Stimulated activated CD4-positive, alpha-beta T cell treated with anti-CD3 and anti-CD28 coated beads, Interleukin-4, amount 100 ng/mL, for 24 hours (primary cell): ENCODE results near the gene CXorf51A.
"Not testable (repeated sequence)": the region's sequence is repeated elsewhere in the genome, so short reads cannot be mapped to it uniquely, and the experiment has no call there.

Experiments
- DNase-seq: peaks from one replicate; pipeline ENCODE4 v3.0.0-alpha.2; 2020

The CXorf51A gene

DNA sequence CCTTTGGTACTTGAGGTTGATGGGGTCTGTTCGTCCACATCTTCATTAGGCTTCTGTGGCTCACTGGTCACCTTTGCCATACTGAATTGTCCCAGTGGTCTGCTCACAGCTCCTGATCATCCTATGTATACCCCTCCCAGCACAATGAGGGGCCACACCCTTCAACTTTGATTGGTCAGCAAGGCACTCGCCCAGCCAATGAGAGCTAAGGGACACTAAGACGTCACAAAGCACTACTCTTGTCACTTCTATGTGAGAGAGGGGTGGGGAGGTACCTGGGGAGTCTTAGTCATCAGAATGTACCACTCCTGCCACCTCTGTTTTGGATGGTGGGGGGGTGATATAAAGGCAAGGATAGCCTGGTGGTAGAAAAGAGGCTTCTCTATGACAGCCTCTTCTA, at the start of gene CXorf51A:
Gene CXorf51A, minus strand, starts transcription at position 101 of the 400 bp plus-strand sequence. Its CDS starts 21 bp downstream, at position 80.
- DNase-seq, result not testable (repeated sequence)

DNA sequence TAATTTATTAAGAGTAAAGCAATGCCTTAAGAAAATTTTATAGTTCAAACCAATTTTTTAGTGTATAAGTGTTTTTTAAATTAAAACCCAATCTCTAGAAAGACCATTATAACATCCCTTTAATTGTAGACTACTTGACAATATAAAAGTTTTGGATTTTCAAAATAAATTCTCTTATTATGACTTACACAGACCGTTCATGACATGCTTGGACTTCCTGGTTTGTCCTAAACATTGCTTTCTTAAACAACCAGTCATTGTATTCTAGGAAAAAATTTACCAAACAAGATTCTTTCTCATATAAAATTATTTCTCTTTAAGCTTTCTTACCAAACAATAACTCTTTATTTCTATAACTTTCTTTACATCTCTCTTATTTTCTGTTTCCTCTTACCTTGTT, 49.0 kb upstream of the CXorf51A start:
- DNase-seq, result no peak

DNA sequence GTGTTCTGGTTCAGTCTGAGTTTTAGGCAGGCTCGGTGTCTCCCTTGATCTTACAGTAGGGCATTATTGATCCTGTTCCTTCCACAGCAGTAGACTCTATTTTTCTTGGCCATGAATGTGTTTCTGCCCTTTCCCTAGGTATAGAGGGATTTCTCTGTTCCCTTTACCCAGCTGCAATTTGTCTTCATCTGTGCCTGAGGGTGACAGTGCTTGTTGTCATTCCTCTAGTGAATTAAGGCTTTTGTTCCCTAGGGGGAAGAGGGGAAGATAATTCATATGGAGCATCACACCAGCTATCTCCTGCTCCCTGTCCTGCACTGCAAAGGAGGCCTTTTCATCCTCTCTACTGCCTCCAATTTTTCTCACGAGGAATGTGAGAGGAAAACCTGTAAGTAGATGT, 39.7 kb upstream of the CXorf51A start:
- no peak for DNase-seq

DNA sequence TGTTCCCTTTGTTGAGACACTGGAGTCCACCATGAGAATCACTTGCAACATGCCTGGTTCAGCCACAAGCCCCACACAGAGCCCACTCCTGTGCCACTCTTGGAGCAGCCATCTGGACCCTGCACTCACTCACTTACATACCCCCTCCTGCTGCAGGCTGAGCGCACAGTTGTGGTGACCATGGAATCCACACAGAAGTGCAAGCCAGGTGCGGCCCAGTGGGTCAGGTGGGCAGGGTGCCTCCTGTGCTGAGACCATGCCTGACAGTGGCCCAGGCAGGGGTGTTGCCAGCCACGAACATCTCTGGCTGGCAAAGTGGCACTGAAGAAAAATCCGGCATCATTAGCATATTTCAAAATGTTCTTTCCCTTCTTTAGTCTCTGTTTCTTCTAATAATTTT, 17.4 kb upstream of the CXorf51A start:
- DNase-seq, result no peak

GRCh38 chrX:146809471-146809870, 5.1 kb downstream of the CXorf51A start, which contains the start of gene CXorf51B:
TSS of gene CXorf51B (plus strand) at chrX:146809771. CDS start at chrX:146809792, 21 bp downstream.
- not testable (repeated sequence) for DNase-seq
